GM12878 (cell line): ENCODE results near the gene INO80C. TPM values are rescaled to one million over a fixed set of nuclear protein-coding genes. Genes with fewer than 3 reads are reported as not detected.

ENCODE experiments used
- ATAC-seq: fragments of 200-7000 bp; cut with Tn5 transposase; 3 replicates; pipeline ENCODE4 v1.9.1; 2020; ENCODE audit warnings: mild to moderate bottlenecking, moderate library complexity
- BruUV-seq: library from RNA; stranded (reverse); fragments of 400-500 nt; replicated peaks from 2 replicates; lab custom pipeline; 2021; lab: Mats Ljungman, UMichigan
- CTCF ChIA-PET: fragments of 300-600 bp; sonication (Branson Sonifier 250); formaldehyde crosslinking; extraction: SDS; loops from one replicate; lab custom pipeline; 2021; ENCODE audit warnings: inconsistent platforms; lab: Yijun Ruan, JAX
- POLR2A ChIA-PET: fragments of 350-600 bp; formaldehyde crosslinking; extraction: SDS; loops from one replicate; lab custom pipeline; 2021; ENCODE audit warnings: inconsistent platforms; lab: Charles Lee
- RAD21 ChIA-PET: fragments of 300-600 bp; sonication (Branson Sonifier 250); formaldehyde crosslinking; loops from one replicate; lab custom pipeline; 2023; ENCODE audit warnings: antibody characterized with exemption; ENCODE audit not compliant: unreplicated experiment; lab: Charles Lee
- SMC1A ChIA-PET: fragments of 300-600 bp; sonication (Branson Sonifier 250); formaldehyde crosslinking; loops from one replicate; lab custom pipeline; 2023; ENCODE audit not compliant: unreplicated experiment, uncharacterized antibody; lab: Charles Lee
- DNase-seq: peaks from one replicate; pipeline ENCODE4 v3.0.0-alpha.2; 2011; ENCODE audit warnings: low read depth, low spot score
- FAIRE-seq: peaks from 3 replicates; lab custom pipeline; 2011; peaks lifted over from hg19 to GRCh38; lab: Jason Lieb, UNC
- H2AFZ ChIP-seq: 2 replicates; pipeline ENCODE4 v1.6.0; 2011; ENCODE audit warnings: low read depth, low read length, control low read depth; ENCODE audit not compliant: control insufficient read depth
- H3K27ac ChIP-seq: 2 replicates; pipeline ENCODE4 v1.5.1; 2011; ENCODE audit warnings: control low read depth; ENCODE audit not compliant: control insufficient read depth, insufficient read depth
- H3K27me3 ChIP-seq, 2 experiments: replicated peaks in 1 of 2; 2 replicates each; pipeline versions ENCODE4 v1.6.0 to v1.6.1; 2011; ENCODE audit warnings: low read length in 1 of 2; ENCODE audit not compliant: control insufficient read depth in 2 of 2, insufficient read depth in 2 of 2
- H3K36me3 ChIP-seq, 2 experiments: 2 replicates each; pipeline ENCODE4 v1.5.1; 2011; ENCODE audit warnings: low read length in 1 of 2; ENCODE audit not compliant: control insufficient read depth in 2 of 2, insufficient read depth in 2 of 2
- H3K4me1 ChIP-seq: 2 replicates; pipeline ENCODE4 v1.6.1; 2011; ENCODE audit warnings: mild to moderate bottlenecking, low read length, moderate library complexity, mixed read lengths; ENCODE audit not compliant: control insufficient read depth, insufficient read depth
- H3K4me2 ChIP-seq: 2 replicates; pipeline ENCODE4 v1.6.0; 2011; ENCODE audit warnings: control low read depth; ENCODE audit not compliant: control insufficient read depth, insufficient read depth
- H3K4me3 ChIP-seq: fragments of 200-600 bp; sonication (generic); 2 replicates; pipeline ENCODE4 v1.5.1; 2016
- H3K79me2 ChIP-seq: 2 replicates; pipeline ENCODE4 v1.6.0; 2011; ENCODE audit warnings: low read length; ENCODE audit not compliant: control insufficient read depth, insufficient read depth
- H3K9ac ChIP-seq: 2 replicates; pipeline ENCODE4 v1.8.0; 2011; ENCODE audit warnings: low read length, control low read depth, mixed read lengths; ENCODE audit not compliant: control insufficient read depth, insufficient read depth
- H3K9me3 ChIP-seq: replicated peaks from 3 replicates; pipeline ENCODE4 v1.5.1; 2011; ENCODE audit warnings: mild to moderate bottlenecking, low read length; ENCODE audit not compliant: control insufficient read depth, insufficient read depth
- H4K20me1 ChIP-seq: 2 replicates; pipeline ENCODE4 v1.6.0; 2011; ENCODE audit not compliant: control insufficient read depth, insufficient read depth
- ELK1 ChIP-seq: IDR thresholded peaks from 2 replicates; pipeline ENCODE4 v1.6.1; 2012; ENCODE audit warnings: low read depth, low read length, improper control_type of control experiment
- EP300 ChIP-seq, 2 experiments: fragments of 150-350 bp in 1 of 2; IDR thresholded peaks; 2 replicates each; pipeline ENCODE4 v1.6.1; 2011 to 2012; ENCODE audit warnings: low read depth in 2 of 2, low read length in 2 of 2, borderline replicate concordance in 1 of 2, improper control_type of control experiment in 1 of 2, inconsistent platforms in 1 of 2; ENCODE audit not compliant: control insufficient read depth in 1 of 2
- IKZF2 ChIP-seq, 2 experiments: fragments of 450-650 bp; IDR thresholded peaks; 2 replicates each; pipeline ENCODE4 v1.6.1; 2017; ENCODE audit warnings: mild to moderate bottlenecking in 2 of 2, moderate library complexity in 2 of 2
- STAT3 ChIP-seq: IDR thresholded peaks from 2 replicates; pipeline ENCODE4 v1.6.1; 2011; ENCODE audit warnings: low read depth, low read length, improper control_type of control experiment
- TARDBP ChIP-seq: IDR thresholded peaks from 2 replicates; pipeline ENCODE4 v1.6.1; 2016; ENCODE audit warnings: borderline replicate concordance
- TCF7 ChIP-seq: IDR thresholded peaks from 2 replicates; pipeline ENCODE4 v1.6.1; 2014; ENCODE audit warnings: antibody characterized with exemption, borderline replicate concordance
- WGBS: methylation state at CpG from one replicate; pipeline ENCODE4 v1.1.6; 2016; ENCODE audit warnings: low lambda C conversion rate; ENCODE audit not compliant: insufficient replicate concordance, insufficient coverage; ENCODE audit errors: missing lambda C conversion rate; 5-methylcytosine and 5-hydroxymethylcytosine counted together
- in situ Hi-C: fragments of 300-500 bp; cut with MboI; formaldehyde crosslinking; loops from 9 replicates; pipeline ENCODE4 v1.14.3; 2018; ENCODE audit warnings: mixed read lengths
- intact Hi-C: fragments of 100-400 bp; cut with micrococcal nuclease; formaldehyde crosslinking; loops from one replicate; pipeline ENCODE4 v1.14.2; 2022; ENCODE audit not compliant: unreplicated experiment
- polyA plus RNA-seq, 11 experiments: library from polyadenylated mRNA; depleted of rRNA in 4 of 11; unstranded in 6 of 11; stranded (reverse) in 5 of 11; fragments of >200 nt; fragmentation: Nextera tagmentation in 4 of 11; fragmentation: Illumina TruSeq in 1 of 11; extraction: Ambion mirVana in 4 of 11; extraction: Trizol in 1 of 11; gene quantifications; 1 replicate in 1 of 11; 2 replicates in 10 of 11; pipeline versions ENCODE4 v1.2.1 to v1.2.3, GENCODE V29; 2011 to 2016; ENCODE audit warnings: inconsistent platforms in 2 of 11, missing spikeins in 2 of 11, low read depth in 1 of 11
- total RNA-seq, 4 experiments: library from RNA; depleted of rRNA in 3 of 4; stranded (reverse); fragments of >200 nt in 3 of 4; fragmentation: Illumina TruSeq in 1 of 4; extraction: Trizol in 1 of 4; gene quantifications; 2 replicates each; pipeline versions ENCODE4 v1.2.1 to v1.2.3, GENCODE V29; 2013 to 2021

INO80C gene
- total and polyA plus RNA-seq, 10 of the 15 experiments (the other 5 are each of a cell fraction or from before 2014, with no cell fraction given), result 9.9 to 43.2 (median 30.1) TPM

GRCh38 chr18:35512761-35513160 is 15.0 kb upstream of the INO80C start:
- Histone ChIP-seq H2AFZ (no peak overlapping the region), H3K9me3 (no peaks in the 10 kb centered on the region), H3K27me3 (no peaks in the 10 kb centered on the region), H3K9ac (no peak overlapping the region), H3K4me1 (peaks cover 8% of the 10 kb centered on the region), H3K4me2 (no peak overlapping the region), H3K27ac (no peak overlapping the region), H3K4me3 (no peak overlapping the region), H3K36me3 (no peaks in the 10 kb centered on the region), H3K79me2 (no peaks in the 10 kb centered on the region), H4K20me1 (no peaks in the 10 kb centered on the region)
- DNase-seq, result no peak
- ChIA-PET CTCF (interaction anchor here (1.3 to 2.5 kb wide), 7 partner anchors 8 to 126 kb away, joined by 4 to 27 read pairs (median 11); partner anchors contain the start of gene INO80C), RAD21 (interaction anchor here (0.5 to 2.4 kb wide), 9 partner anchors 15 to 126 kb away, joined by 3 to 24 read pairs (median 8); partner anchors contain the start of gene INO80C), SMC1A (interaction anchor here (0.6 to 3.7 kb wide), 18 partner anchors 8 to 282 kb away, joined by 3 to 28 read pairs (median 7); partner anchors contain the start of gene INO80C), POLR2A (interaction anchor here (0.5 to 2.6 kb wide), 3 partner anchors 18 to 87 kb away, joined by 3 to 15 read pairs (median 5); no protein-coding TSS in a partner anchor)
- no peak for TF ChIP-seq ELK1
- no peak for TF ChIP-seq STAT3
- TF ChIP-seq IKZF2 (IDR thresholded peaks at IDR 0.05), result no peak
- no peak for TF ChIP-seq TCF7
- no peak for TF ChIP-seq EP300 (IDR thresholded peaks at IDR 0.05; ENCODE audit: borderline replicate concordance in 1 of 2, control insufficient read depth in 1 of 2, low read depth in 2 of 2, low read length in 2 of 2)
- no peak for TF ChIP-seq TARDBP
- BruUV-seq, result no TSS peak
- in situ Hi-C loops, result no loop called here
- no peak for FAIRE-seq
- intact Hi-C loops, result loop anchor here (5.0 kb wide), 1 partner anchor 65 kb away; no protein-coding TSS in a partner anchor
- ATAC-seq, result no peak
- WGBS, result 75% methylated on average over 2 of the region's 2 CpGs
